Lower lobe of right lung (tissue), 2 donors: ENCODE data around the gene MYO1B. TPM values are rescaled to one million over a fixed set of nuclear protein-coding genes. Genes with fewer than 3 reads are reported as not detected.

ENCODE experiments used
- ATAC-seq, 2 donors: fragments of 200-7000 bp; cut with Tn5 transposase; one replicate each; pipeline ENCODE4 v1.9.1; 2020 to 2022; ENCODE audit warnings: mild to moderate bottlenecking in 2 of 2, moderate library complexity in 2 of 2
- DNase-seq: peaks from one replicate; pipeline ENCODE4 v3.0.0-alpha.2; 2020
- H3K27ac ChIP-seq: fragments of 200-600 bp; one replicate; pipeline ENCODE4 v1.8.0; 2022
- H3K27me3 ChIP-seq: fragments of 200-600 bp; one replicate; pipeline ENCODE4 v1.8.0; 2022; ENCODE audit warnings: low read depth
- H3K36me3 ChIP-seq: fragments of 200-600 bp; one replicate; pipeline ENCODE4 v1.8.0; 2022; ENCODE audit warnings: mild to moderate bottlenecking
- H3K4me1 ChIP-seq: fragments of 200-600 bp; one replicate; pipeline ENCODE4 v1.8.0; 2022
- H3K4me3 ChIP-seq: fragments of 200-600 bp; one replicate; pipeline ENCODE4 v1.8.0; 2022; ENCODE audit warnings: mild to moderate bottlenecking
- H3K9me3 ChIP-seq: fragments of 200-600 bp; one replicate; pipeline ENCODE4 v1.8.0; 2022
- CTCF ChIP-seq: fragments of 200-600 bp; IDR thresholded peaks from one replicate; pipeline ENCODE4 v1.8.0; 2022; ENCODE audit warnings: antibody characterized with exemption, mild to moderate bottlenecking
- intact Hi-C: fragments of 100-400 bp; cut with DNase I; formaldehyde crosslinking; loops from one replicate; pipeline ENCODE4 v1.11.0; 2022
- total RNA-seq: library from RNA; stranded (reverse); fragmentation: NEBNext Ultra II Directional; extraction: Animal tissue kit (Norgen Biotek cat#: 25700); gene quantifications from one replicate; pipeline ENCODE4 v1.2.1, GENCODE V29; 2021
- donor health status: DM: no; HTN: yes; CAD: no; lungs with severe emphysema.

Gene MYO1B
- total RNA-seq, 1 donor from 2014 or later: 123 TPM

- Histone ChIP-seq H3K9me3 (no peaks in the 10 kb centered on the region), H3K27ac (no peak overlapping the region), H3K27me3 (no peaks in the 10 kb centered on the region), H3K4me3 (no peak overlapping the region), H3K4me1 (peaks cover 7% of the 10 kb centered on the region), H3K36me3 (peaks cover 15% of the 10 kb centered on the region)
- intact Hi-C loops: no loop called here
- no peak for DNase-seq
- no peak for ATAC-seq
- TF ChIP-seq CTCF: no peak
These were observed 117.6 kb downstream of the MYO1B start for GRCh38 chr2:191362841-191363240.

GRCh38 chr2:191363267-191363666, 118.1 kb downstream of the MYO1B start:
- Histone ChIP-seq H3K4me1 (peaks cover 3% of the 10 kb centered on the region), H3K27me3 (no peaks in the 10 kb centered on the region), H3K4me3 (no peak overlapping the region), H3K27ac (no peak overlapping the region), H3K36me3 (peaks cover 16% of the 10 kb centered on the region), H3K9me3 (no peaks in the 10 kb centered on the region)
- TF ChIP-seq CTCF: no peak
- intact Hi-C loops: no loop called here
- DNase-seq: no peak
- ATAC-seq: no peak

- Histone ChIP-seq H3K4me3 (no peak overlapping the region), H3K36me3 (peaks cover 26% of the 10 kb centered on the region), H3K27ac (no peak overlapping the region), H3K4me1 (no peaks in the 10 kb centered on the region), H3K9me3 (no peaks in the 10 kb centered on the region), H3K27me3 (no peaks in the 10 kb centered on the region)
- intact Hi-C loops: no loop called here
- ATAC-seq: no peak
- no peak for DNase-seq
- TF ChIP-seq CTCF: no peak
These were observed 119.9 kb downstream of the MYO1B start for GRCh38 chr2:191365089-191365488.

- intact Hi-C loops: no loop called here
- Histone ChIP-seq H3K4me3 (no peak overlapping the region), H3K4me1 (no peaks in the 10 kb centered on the region), H3K9me3 (no peaks in the 10 kb centered on the region), H3K27ac (no peak overlapping the region), H3K36me3 (peaks cover 35% of the 10 kb centered on the region), H3K27me3 (no peaks in the 10 kb centered on the region)
- no peak for TF ChIP-seq CTCF
- no peak for DNase-seq
- no peak for ATAC-seq
These were observed 121.0 kb downstream of the MYO1B start for GRCh38 chr2:191366199-191366598.

- no peaks in the 10 kb centered on the region for H3K27me3 ChIP-seq
- DNase-seq (no peak), ATAC-seq (no peak)
- intact Hi-C loops: no loop called here
- H3K4me3 ChIP-seq: no peak overlapping the region
- H3K27ac ChIP-seq: no peak overlapping the region
- peaks cover 33% of the 10 kb centered on the region for H3K36me3 ChIP-seq
- no peaks in the 10 kb centered on the region for H3K4me1 ChIP-seq
- no peaks in the 10 kb centered on the region for H3K9me3 ChIP-seq
- no peak for TF ChIP-seq CTCF
These were observed 123.8 kb downstream of the MYO1B start for GRCh38 chr2:191369034-191369433.

- intact Hi-C loops: no loop called here
- DNase-seq: no peak
- Histone ChIP-seq H3K4me3 (no peak overlapping the region), H3K9me3 (no peaks in the 10 kb centered on the region), H3K36me3 (peaks cover 32% of the 10 kb centered on the region), H3K4me1 (peaks cover 18% of the 10 kb centered on the region), H3K27me3 (no peaks in the 10 kb centered on the region), H3K27ac (no peak overlapping the region)
- no peak for ATAC-seq
- TF ChIP-seq CTCF: no peak
These were observed 129.2 kb downstream of the MYO1B start for GRCh38 chr2:191374366-191374765.
